ENCODE measurements around the gene LUZP1.

The LUZP1 gene

GRCh38 chr1:23097316-23097715, 71.3 kb downstream of the LUZP1 start:
- H3K9me3 Mint-ChIP-seq: no peaks in the 10 kb centered on the region
- H3K27ac Mint-ChIP-seq: no peak overlapping the region
- DNase-seq (no peak), ATAC-seq (replicated peaks) (no peak)
- no peaks in the 10 kb centered on the region for H3K27me3 Mint-ChIP-seq
- H3K4me3 Mint-ChIP-seq: no peak overlapping the region
- H3K36me3 Mint-ChIP-seq (ENCODE audit: insufficient read depth): peaks cover 24% of the 10 kb centered on the region
- peaks cover 26 to 38% of the 10 kb centered on the region in 2 donors for H3K4me1 Mint-ChIP-seq (ENCODE audit: low read depth in 2 of 2)

- DNase-seq (no peak), ATAC-seq (replicated peaks) (no peak)
- H3K4me1 Mint-ChIP-seq (ENCODE audit: low read depth in 2 of 2): peaks cover 0 to 3% of the 10 kb centered on the region in 2 donors
- peaks cover 45% of the 10 kb centered on the region for H3K36me3 Mint-ChIP-seq (ENCODE audit: insufficient read depth)
- no peaks in the 10 kb centered on the region for H3K27me3 Mint-ChIP-seq
- H3K27ac Mint-ChIP-seq: peak overlapping the region in 1 of 2 donors; percentile 54
- H3K9me3 Mint-ChIP-seq: no peaks in the 10 kb centered on the region
- H3K4me3 Mint-ChIP-seq: no peak overlapping the region
Measured at GRCh38 chr1:23092447-23092846, 76.2 kb downstream of the LUZP1 start.

- Mint-ChIP-seq H3K27me3 (no peaks in the 10 kb centered on the region), H3K36me3 (ENCODE audit: insufficient read depth) (peaks cover 54% of the 10 kb centered on the region), H3K9me3 (no peaks in the 10 kb centered on the region), H3K27ac (peak overlapping the region in 1 of 2 donors; percentile 54), H3K4me1 (ENCODE audit: low read depth in 2 of 2) (peaks cover 0 to 3% of the 10 kb centered on the region in 2 donors), H3K4me3 (no peak overlapping the region)
- no peak for DNase-seq
- ATAC-seq (replicated peaks): no peak
Measured at GRCh38 chr1:23091545-23091944, 77.1 kb downstream of the LUZP1 start.

GRCh38 chr1:23090056-23090455, 78.6 kb downstream of the LUZP1 start:
- no peaks in the 10 kb centered on the region for H3K27me3 Mint-ChIP-seq
- ATAC-seq (replicated peaks): no peak
- H3K36me3 Mint-ChIP-seq (ENCODE audit: insufficient read depth): peaks cover 66% of the 10 kb centered on the region
- DNase-seq: no peak
- H3K27ac Mint-ChIP-seq: no peak overlapping the region
- no peak overlapping the region for H3K4me3 Mint-ChIP-seq
- H3K9me3 Mint-ChIP-seq: no peaks in the 10 kb centered on the region
- peaks cover 0 to 3% of the 10 kb centered on the region in 2 donors for H3K4me1 Mint-ChIP-seq (ENCODE audit: low read depth in 2 of 2)

- no peak for DNase-seq
- peaks cover 68% of the 10 kb centered on the region for H3K36me3 Mint-ChIP-seq (ENCODE audit: insufficient read depth)
- no peaks in the 10 kb centered on the region for H3K9me3 Mint-ChIP-seq
- peaks cover 0 to 3% of the 10 kb centered on the region in 2 donors for H3K4me1 Mint-ChIP-seq (ENCODE audit: low read depth in 2 of 2)
- no peak overlapping the region for H3K4me3 Mint-ChIP-seq
- no peaks in the 10 kb centered on the region for H3K27me3 Mint-ChIP-seq
- ATAC-seq (replicated peaks): no peak
- H3K27ac Mint-ChIP-seq: peak overlapping the region in 1 of 2 donors; percentile 22
Measured at GRCh38 chr1:23088027-23088426, 80.6 kb downstream of the LUZP1 start.

DNA sequence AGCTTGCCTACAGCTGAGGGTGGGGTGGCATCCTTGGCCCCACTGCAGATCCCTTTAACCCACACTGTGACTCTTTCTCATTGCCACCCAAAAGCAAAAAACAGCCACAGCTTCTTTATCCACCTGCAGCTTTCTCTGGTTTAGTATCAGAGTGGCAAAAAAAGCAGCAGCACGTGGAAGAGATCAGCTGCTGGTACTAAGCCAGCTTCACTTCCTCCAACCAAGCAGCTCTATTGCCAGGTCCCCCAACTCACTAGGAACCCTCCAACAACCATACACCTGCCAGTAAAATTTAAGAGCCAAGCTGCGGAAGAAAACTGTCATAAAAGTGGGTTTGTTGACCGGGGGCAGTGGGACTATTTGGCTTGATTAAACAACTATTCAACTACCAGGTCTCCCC, 83.0 kb downstream of the LUZP1 start:
- H3K4me3 Mint-ChIP-seq: no peak overlapping the region
- DNase-seq (no peak), ATAC-seq (replicated peaks) (no peak)
- no peaks in the 10 kb centered on the region for H3K27me3 Mint-ChIP-seq
- H3K4me1 Mint-ChIP-seq (ENCODE audit: low read depth in 2 of 2): no peaks in the 10 kb centered on the region
- no peaks in the 10 kb centered on the region for H3K9me3 Mint-ChIP-seq
- H3K36me3 Mint-ChIP-seq (ENCODE audit: insufficient read depth): peaks cover 76% of the 10 kb centered on the region
- peak overlapping the region; percentile 61 to 65 for H3K27ac Mint-ChIP-seq

DNA sequence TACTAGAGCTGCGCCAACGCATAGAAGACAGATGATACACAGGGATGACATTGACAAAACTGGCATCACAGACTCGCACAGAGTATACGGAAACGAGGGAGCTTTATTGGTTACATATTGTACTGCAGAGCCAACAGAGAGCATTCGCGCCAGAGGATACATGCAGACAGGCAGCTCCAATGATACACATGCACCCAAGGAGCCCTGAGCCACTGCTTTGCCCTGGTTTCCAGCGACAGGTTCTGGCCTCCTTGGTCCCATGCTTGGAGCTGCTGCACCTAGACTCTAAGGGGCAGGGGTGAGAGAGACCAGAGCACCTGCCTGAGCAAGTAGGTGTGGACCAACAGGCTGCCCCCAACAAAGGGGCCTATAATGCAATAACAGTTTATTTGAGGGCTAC, 83.8 kb downstream of the LUZP1 start:
- DNase-seq (no peak), ATAC-seq (replicated peaks) (no peak)
- H3K4me3 Mint-ChIP-seq: no peak overlapping the region
- H3K27me3 Mint-ChIP-seq: no peaks in the 10 kb centered on the region
- peak overlapping the region in 1 of 2 donors; percentile 65 for H3K27ac Mint-ChIP-seq
- no peaks in the 10 kb centered on the region for H3K9me3 Mint-ChIP-seq
- H3K36me3 Mint-ChIP-seq (ENCODE audit: insufficient read depth): peaks cover 81% of the 10 kb centered on the region
- peaks cover 0 to 2% of the 10 kb centered on the region in 2 donors for H3K4me1 Mint-ChIP-seq (ENCODE audit: low read depth in 2 of 2)

DNA sequence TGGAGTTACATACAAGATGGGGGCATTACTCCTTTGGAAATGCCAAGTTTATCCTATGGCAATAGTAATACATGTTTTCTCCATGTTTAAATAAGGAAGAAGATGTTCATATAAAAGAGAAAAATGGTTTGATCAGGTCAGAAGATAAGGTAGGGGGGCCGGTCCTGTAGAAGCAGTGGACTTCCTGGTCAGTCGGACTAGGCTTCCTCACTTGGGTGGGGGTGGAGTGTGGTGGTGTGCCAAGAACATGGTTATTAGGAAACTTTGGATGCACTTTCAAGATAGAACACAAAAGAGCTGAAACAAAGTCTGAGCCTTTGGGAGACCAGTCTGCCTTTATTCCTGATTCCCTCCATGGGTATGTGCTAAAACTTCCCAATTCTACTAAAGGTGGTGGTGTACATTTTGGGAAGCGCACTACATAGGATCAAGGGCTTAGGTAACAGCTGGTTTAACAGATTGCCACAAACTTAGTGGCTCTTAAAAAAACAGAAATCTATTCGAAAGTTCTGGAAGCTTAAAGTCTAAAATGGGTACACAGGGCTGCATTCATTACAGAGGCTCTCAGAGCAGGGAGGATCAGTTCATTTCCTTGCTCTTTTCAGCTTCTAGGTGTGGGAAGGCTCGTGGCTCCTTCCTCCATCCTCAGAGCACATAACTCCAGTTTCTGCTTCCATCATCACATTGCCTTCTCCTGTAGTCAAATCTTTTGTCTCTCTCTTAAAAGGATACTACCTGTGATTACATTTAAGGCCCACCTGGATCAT, 84.8 kb downstream of the LUZP1 start:
- Mint-ChIP-seq H3K4me1 (ENCODE audit: low read depth in 2 of 2) (peaks cover 0 to 2% of the 10 kb centered on the region in 2 donors), H3K4me3 (no peak overlapping the region), H3K27ac (peak overlapping the region in 1 of 2 donors; percentile 30), H3K36me3 (ENCODE audit: insufficient read depth) (peaks cover 81% of the 10 kb centered on the region), H3K27me3 (no peaks in the 10 kb centered on the region), H3K9me3 (no peaks in the 10 kb centered on the region)
- DNase-seq (no peak), ATAC-seq (replicated peaks) (no peak)

GRCh38 chr1:23081376-23081775, 87.3 kb downstream of the LUZP1 start:
- no peak overlapping the region for H3K4me3 Mint-ChIP-seq
- peak overlapping the region in 1 of 2 donors; percentile 18 for H3K27ac Mint-ChIP-seq
- peaks cover 77% of the 10 kb centered on the region for H3K36me3 Mint-ChIP-seq (ENCODE audit: insufficient read depth)
- ATAC-seq (replicated peaks) (peak; percentile 46), DNase-seq (no peak)
- H3K4me1 Mint-ChIP-seq (ENCODE audit: low read depth in 2 of 2): peaks cover 0 to 2% of the 10 kb centered on the region in 2 donors
- no peaks in the 10 kb centered on the region for H3K27me3 Mint-ChIP-seq
- H3K9me3 Mint-ChIP-seq: no peaks in the 10 kb centered on the region

- ATAC-seq (replicated peaks) (no peak), DNase-seq (no peak)
- Mint-ChIP-seq H3K9me3 (no peaks in the 10 kb centered on the region), H3K27ac (no peak overlapping the region), H3K27me3 (no peaks in the 10 kb centered on the region), H3K36me3 (ENCODE audit: insufficient read depth) (peaks cover 77% of the 10 kb centered on the region), H3K4me1 (ENCODE audit: low read depth in 2 of 2) (peaks cover 0 to 2% of the 10 kb centered on the region in 2 donors), H3K4me3 (no peak overlapping the region)
Measured at GRCh38 chr1:23080885-23081284, 87.8 kb downstream of the LUZP1 start.

DNA sequence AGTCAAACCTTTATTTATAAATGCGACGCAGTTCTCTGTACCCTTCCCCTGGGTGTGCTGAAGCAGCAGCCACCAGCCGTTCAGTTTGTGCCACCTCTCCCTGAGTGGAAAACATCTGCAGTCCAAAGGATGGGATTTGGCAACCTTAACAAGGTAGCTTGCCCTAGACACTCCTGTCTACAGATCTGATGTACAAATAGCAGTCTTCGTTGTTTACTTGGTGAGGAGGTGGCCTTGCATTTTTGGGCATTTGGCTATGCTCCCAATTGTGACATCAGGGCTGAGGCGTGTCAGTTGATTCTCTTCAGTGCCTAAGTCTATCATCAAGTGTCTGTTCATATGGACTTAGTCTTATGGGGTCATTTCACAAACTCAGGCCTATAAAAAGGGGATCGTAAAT, 89.6 kb downstream of the LUZP1 start:
- H3K4me3 Mint-ChIP-seq: no peak overlapping the region
- H3K27me3 Mint-ChIP-seq: no peaks in the 10 kb centered on the region
- H3K9me3 Mint-ChIP-seq: no peaks in the 10 kb centered on the region
- peaks cover 0 to 2% of the 10 kb centered on the region in 2 donors for H3K4me1 Mint-ChIP-seq (ENCODE audit: low read depth in 2 of 2)
- peaks cover 75% of the 10 kb centered on the region for H3K36me3 Mint-ChIP-seq (ENCODE audit: insufficient read depth)
- DNase-seq: no peak
- H3K27ac Mint-ChIP-seq: no peak overlapping the region
- no peak for ATAC-seq (replicated peaks)

DNA sequence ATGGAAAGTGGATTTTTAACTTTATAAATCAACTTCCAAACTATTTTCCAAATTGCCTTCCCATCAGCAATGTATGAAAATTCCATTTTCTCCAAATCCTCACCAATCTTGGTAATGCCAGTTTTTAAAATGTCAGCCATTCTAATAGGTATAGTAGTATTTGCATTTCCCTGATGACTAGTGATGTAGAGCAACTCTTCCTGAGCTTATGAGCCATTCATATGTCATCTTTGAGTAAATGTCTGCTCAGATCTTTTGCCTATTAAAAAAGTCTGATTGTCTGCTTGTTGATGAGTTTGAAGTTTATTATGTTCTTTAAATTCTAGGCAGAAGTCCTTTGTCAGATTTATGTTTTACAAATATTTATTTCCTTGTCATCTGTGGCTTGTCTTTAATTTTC, 94.6 kb downstream of the LUZP1 start:
- ATAC-seq (replicated peaks) (no peak), DNase-seq (no peak)
- peaks cover 74% of the 10 kb centered on the region for H3K36me3 Mint-ChIP-seq (ENCODE audit: insufficient read depth)
- no peaks in the 10 kb centered on the region for H3K27me3 Mint-ChIP-seq
- no peaks in the 10 kb centered on the region for H3K9me3 Mint-ChIP-seq
- H3K4me3 Mint-ChIP-seq: no peak overlapping the region
- H3K4me1 Mint-ChIP-seq (ENCODE audit: low read depth in 2 of 2): no peaks in the 10 kb centered on the region
- no peak overlapping the region for H3K27ac Mint-ChIP-seq

DNA sequence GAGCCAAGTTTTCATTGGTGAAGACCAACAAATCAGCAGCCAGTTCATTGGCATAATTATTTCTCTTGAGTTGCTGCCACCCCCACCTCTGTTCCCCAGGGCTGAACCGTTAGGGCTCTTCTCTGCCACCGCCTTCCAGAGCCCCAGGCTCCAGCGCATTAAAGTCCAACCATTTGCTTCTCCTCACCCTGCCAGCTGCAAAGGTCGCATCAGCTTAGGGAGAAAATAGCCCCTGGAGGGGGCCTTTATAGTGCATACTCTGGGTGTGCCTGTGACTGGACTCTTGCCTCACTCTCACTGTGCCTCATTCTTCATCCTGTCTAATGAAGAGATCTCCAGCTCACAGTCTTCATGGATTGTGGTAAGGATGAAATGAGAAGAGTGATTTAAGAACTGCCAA, 99.0 kb downstream of the LUZP1 start:
- Mint-ChIP-seq H3K36me3 (ENCODE audit: insufficient read depth) (peaks cover 48% of the 10 kb centered on the region), H3K9me3 (no peaks in the 10 kb centered on the region), H3K27me3 (no peaks in the 10 kb centered on the region), H3K27ac (peak overlapping the region in 1 of 2 donors; percentile 76), H3K4me3 (no peak overlapping the region), H3K4me1 (ENCODE audit: low read depth in 2 of 2) (no peaks in the 10 kb centered on the region)
- DNase-seq (no peak), ATAC-seq (replicated peaks) (no peak)

DNA sequence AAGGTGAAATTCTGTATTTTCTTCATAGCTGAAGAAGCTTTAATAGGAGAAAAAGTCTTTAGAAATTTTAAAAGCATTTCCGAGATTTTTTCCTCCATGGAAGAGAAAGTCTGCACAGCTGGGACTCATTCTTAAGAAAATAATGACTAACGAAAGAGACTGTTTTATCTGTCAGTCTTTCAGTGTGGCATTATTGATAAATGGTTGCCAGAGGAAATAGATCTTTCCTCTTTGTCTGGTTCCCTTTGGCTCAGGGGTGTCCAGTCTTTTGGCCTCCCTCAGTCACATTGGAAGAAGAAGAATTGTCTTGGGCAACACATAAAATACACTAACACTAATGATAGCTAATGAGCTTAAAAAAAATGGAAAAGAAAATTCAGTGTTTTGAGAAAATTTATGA, 99.5 kb downstream of the LUZP1 start:
- ATAC-seq (replicated peaks) (no peak), DNase-seq (no peak)
- no peak overlapping the region for H3K4me3 Mint-ChIP-seq
- H3K27me3 Mint-ChIP-seq: no peaks in the 10 kb centered on the region
- H3K4me1 Mint-ChIP-seq (ENCODE audit: low read depth in 2 of 2): no peaks in the 10 kb centered on the region
- peak overlapping the region in 1 of 2 donors; percentile 10 for H3K27ac Mint-ChIP-seq
- peaks cover 51% of the 10 kb centered on the region for H3K36me3 Mint-ChIP-seq (ENCODE audit: insufficient read depth)
- no peaks in the 10 kb centered on the region for H3K9me3 Mint-ChIP-seq
